HG03460 (cell line): Measurements from ENCODE around the gene HDAC4.
"Not testable (repeated sequence)": the region's sequence is repeated elsewhere in the genome, so short reads cannot be mapped to it uniquely, and the experiment has no call there.

ENCODE experiments used
- ATAC-seq: cut with Tn5 transposase; IDR thresholded peaks from one replicate; pipeline ENCODE4 v1.9.1; 2021; ENCODE audit not compliant: unreplicated experiment

HDAC4 gene

DNA sequence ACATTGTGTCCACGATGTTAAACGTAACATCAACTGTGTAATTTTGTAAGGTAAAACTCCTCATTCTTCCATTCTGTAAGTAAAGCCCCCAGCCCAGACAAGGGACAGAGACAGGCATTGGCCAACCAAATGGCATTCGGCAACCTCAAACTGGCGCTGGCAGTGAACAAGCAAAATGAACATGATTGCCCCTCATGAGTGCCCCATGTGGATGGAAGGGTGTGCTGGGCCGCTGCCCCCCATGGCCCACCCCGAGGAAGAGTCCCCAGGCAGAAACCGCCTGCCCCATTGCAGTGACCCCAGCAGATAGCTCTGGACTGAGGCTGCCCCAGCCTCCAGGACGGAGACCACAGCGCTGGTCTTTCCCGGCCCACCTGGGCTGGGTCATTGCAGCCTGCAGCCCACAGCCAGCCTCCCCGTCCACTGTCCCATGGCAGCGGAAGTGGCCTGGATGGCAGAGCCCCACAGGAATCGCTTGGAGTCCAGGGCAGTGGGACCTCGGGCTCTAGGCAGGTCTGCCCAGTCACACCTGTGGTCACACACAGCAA is 220.2 kb downstream of the HDAC4 start:
- no peak for ATAC-seq

DNA sequence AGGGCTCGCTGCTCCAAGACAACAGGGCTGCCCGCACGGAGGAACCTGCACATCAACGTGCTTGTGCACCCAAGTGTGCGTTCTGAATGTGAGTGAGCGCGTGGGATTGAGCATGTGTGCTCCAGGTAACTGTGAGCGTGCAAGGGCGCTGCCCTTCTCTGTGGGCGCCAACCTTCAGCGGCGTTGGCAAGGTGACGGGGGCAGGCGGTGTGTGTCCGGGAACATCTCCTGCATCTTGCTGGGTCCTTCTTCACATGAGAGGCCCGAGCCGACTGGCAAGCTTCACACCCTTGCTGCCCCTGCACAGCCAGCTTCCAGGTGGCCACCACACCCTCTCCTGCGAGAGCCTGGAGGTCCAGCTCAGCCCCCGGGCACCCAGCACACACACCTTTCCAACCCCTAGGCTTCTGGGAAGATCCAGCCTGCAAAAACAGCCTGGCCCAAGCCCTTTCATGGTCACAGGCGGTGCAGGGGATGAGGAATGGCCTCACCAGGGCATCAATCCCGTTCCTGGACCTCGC is 220.9 kb downstream of the HDAC4 start:
- ATAC-seq = no peak

DNA sequence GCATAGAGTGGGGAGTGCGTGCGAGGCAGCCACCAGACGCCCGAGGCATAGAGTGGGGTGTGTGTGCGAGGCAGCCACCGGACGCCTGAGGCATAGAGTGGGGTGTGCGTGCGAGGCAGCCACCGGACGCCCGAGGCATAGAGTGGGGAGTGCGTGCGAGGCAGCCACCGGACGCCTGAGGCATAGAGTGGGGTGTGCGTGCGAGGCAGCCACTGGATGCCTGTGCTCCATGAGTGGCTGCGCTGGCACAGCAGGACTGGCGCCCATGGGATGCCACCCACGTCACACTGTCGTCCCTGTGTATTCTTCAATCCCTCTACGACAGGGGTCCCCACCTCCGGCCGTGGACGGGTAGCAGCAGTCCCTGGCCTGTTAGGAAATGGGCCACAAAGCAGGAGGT is 221.9 kb downstream of the HDAC4 start:
- ATAC-seq = no peak

DNA sequence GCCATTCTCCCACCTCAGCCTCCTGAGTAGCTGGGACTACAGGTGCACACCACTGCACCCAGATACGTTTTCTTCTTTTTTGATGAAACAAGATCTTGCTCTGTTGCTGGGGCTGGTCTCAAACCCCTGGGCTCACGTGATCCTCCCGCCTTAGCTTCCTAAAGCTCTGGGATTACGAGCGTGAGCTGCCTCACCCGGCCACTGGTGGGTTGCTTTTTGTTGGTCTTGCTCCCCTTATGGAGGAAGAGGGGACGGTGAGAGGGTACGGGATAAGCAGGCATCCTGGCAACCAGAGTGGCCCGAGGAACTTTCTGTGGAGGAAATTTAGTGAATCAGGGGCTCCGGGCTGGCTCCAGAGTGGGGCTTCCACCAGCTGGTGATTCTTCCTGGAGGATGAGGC is 222.3 kb downstream of the HDAC4 start:
- no peak for ATAC-seq

DNA sequence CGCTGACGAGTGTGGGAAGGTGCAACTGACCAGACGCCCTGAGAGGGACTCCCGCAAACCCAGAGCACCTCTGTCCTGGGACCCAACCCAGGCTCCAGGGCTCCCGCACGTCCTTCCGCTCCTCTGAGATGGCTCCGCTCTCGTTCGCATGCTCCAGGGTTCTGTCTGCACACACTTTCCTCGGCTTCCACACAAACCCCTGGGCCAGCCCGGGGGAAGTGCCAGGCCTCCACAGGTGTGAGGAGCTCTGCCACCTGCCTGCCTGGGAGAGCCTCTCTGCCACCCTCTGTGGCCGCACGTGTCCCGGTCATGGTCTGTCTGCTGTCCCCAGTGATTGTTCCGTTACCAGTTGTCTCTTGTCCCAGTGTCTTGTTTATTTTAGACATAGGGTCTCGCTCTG is 222.9 kb downstream of the HDAC4 start:
- no peak for ATAC-seq

DNA sequence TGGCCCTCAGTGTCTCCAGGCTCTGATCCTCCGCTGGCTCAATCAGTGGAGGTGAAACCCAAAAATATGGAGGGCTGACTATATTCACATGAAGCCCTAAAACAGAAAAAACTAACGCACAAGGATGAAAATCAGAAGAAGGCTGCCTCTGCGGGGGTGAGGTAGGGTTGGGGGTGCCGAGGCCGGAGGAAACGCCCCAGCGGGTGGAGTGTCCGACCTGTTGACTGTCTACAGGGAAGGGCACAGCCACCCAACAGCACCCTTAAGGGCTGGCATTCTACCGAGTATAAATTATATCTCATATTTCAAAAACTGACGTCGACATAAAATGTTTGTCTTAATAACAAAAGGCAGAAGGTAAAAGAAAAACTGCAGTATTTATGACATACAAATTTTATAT is 223.5 kb downstream of the HDAC4 start:
- no peak for ATAC-seq

DNA sequence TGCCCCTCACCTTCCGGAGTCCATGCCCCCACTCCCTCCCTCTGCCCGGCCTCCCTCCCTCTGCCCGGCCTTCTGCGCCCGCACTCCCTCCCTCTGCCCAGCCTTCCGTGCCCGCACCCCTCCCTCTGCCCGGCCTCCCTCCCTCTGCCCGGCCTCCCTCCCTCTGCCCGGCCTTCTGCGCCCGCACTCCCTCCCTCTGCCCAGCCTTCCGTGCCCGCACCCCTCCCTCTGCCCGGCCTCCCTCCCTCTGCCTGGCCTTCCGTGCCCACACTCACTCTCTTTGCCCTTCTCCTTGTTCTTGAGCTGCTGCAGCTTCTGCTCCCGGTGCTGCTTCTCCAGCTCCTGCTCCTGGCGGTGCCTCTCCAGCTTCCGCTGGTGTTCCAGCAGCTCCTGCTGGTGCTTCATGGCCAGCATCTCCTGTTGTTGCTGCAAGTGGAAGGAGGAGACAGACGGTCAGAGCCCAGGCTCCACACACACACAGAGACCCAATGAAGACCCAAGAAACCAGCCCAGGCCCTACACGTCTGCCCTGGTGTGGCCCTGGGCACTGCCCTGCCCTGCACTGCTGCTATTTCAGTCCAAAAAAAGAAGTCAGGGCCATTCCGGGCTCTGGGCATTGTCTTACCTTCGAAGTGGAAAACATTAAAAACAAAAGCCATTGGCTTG is 224.5 kb downstream of the HDAC4 start:
- ATAC-seq = not testable (repeated sequence)

DNA sequence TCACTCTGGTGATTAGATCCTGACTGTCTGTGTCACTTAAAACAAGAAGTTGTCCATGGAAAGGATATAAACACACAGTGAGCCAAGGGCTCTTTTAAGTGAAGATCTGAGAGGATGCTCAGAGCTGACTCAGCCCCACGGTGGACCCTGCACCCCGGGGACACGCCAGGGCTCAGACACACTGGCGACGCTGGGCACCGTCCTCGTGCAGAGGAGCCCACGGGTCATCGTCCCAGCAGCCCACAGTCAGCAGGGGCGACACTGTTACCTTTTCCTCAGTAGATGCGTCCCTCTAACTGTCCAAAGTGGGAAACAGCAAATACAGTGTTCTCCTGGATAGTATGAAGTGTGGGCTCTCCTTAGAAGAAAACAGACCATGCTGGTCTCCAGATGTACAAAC is 225.6 kb downstream of the HDAC4 start:
- no peak for ATAC-seq

DNA sequence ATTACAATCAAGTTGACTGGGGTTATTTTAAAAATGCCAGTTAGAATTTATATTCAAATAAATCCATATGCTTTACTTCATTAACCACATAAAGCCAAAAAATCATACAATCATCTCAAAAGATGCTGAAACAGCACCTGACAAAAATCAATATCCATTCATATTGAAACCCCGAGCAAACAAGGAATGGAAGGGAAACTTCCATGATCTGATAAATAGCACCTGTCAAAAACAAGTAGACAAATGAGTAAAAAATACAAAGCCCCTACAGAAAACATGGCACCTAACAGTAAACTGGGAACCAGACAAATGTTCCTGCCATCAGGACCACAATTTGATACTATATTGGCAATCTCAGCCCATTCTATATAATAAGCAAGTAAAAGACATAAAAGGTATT is 227.5 kb downstream of the HDAC4 start:
- ATAC-seq = no peak

DNA sequence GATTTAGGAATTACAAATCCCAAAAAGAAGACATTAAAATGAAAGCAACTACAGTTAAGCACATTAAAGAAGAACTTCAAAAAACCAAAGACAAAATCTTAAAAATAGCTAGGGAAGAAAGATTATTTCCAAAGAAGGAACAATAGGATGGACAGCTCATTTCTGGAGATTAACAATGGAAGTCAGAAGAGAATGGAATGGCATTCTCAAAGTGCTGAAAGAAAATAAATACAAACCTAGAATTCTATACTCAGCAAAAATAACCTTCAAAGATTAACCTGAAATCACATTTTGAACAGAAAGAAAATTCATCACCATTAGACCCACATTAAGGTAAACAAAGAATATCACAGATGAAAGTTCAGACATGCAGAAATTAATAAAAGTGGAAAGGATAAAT is 229.2 kb downstream of the HDAC4 start:
- no peak for ATAC-seq

DNA sequence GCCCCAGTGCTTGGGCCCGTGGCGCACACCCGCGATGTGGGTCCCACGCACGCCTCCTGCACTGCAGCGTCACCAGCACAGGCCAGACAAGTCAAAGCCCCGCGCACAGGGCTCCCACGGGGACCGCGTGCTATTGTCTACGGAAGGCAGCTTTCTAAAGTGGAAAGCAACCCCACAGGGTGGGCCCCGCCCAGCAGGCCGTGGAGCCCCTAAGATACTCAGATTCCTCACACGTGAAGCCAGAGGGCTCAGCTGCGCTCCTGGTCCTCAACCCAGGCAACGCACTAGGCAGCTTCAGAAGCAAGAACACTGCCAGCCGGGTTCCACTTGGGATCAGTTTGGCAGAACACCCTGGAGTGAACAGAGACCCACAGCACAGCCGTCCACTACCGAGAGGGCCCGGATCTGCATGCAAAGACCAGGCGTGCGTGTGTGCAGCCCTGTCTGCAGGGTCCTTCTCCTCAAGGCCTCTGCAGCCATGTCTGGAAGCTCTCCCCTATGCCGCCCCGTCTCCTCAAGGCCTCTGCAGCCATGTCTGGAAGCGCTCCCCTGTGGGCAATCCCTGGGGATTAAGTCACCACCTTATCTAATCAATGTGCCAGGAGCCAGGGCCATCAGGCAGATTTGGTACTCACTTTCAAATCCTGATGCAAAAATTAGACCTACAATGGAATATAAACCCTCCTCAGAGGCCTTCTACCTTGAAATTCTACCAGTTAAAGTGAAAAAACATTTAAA is 231.3 kb downstream of the HDAC4 start:
- ATAC-seq = no peak

DNA sequence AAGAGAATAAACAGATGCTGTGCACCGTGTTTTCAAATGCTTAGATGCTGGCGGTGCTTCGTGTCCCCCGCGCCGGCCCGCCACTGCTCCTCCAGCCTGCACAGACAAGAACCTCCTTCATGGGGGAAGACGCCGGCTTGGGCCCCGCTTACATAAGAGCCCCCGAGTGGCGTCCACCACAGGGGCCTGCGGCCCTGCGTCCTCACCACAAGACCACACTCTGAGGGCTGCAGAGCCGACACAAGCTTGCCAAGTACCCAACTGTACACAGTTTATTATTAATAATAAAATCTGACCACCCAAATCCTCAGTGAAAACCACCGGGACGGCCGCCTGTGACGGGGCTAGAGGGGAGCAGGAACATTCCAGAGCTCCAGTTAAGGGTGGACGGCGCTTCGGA is 232.2 kb downstream of the HDAC4 start:
- ATAC-seq = no peak

DNA sequence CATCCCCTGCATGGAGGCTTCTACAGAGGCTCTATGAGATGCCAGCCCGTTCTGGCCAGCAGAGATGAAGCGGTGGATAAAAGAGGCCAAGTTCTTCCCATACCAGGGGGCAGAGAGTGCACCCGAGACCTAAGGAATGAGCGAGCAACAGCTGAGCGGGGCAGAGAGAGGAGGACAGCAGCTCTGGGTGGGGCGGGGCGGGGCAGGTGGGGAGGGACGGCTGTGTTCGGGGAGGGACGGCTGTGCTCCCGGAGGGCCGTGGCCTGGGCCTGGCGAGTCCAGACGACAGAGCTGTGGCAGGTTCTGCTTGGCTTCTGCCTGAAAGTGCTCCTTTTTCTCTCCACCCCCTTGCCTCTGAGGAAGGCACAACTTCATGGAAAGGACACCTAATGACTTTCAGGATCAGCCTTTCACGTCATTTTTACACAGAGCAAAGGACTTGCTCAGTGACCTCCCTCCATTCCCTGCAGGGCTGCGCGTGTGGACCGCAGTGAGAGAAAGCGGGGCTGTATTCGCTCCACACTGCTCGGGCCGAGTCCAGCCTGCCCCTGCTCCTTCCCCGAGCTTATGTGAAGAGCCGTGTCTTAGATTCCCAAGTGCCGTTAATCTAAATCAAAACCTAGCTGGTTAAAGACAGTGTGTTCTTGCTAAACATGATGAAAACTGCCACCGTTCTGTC is 232.9 kb downstream of the HDAC4 start:
- no peak for ATAC-seq

DNA sequence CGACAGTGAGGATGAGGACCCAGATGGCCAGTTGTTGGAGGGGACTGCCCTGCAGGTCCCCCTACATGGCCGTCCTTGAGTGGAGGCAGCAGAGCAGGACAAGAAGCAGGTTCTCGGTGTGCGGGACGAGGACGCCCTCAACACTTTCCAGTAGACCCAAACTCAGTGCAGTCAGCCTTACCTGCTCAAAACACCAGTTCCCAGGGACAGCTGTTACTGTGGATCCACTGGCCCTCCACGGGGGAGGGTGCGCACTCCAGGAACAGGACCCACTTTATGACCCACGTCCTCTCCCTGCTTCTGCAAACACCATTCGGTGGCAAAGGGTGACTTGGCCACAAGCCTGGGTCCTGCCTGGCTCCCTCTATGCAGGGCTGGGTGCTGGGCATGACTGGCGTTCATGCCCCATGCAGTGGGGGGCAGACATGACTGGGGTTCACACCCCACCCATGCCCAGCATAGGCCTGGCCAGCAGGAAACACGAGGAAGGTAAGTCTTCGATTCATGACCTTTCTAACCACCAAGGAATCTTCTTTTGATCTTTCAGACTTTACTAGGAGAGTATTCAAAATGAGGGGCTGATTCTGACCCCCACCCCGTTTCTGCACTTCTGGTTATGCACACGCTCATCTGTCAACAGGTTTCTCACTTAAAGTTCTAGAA is 233.7 kb downstream of the HDAC4 start:
- ATAC-seq = no peak

DNA sequence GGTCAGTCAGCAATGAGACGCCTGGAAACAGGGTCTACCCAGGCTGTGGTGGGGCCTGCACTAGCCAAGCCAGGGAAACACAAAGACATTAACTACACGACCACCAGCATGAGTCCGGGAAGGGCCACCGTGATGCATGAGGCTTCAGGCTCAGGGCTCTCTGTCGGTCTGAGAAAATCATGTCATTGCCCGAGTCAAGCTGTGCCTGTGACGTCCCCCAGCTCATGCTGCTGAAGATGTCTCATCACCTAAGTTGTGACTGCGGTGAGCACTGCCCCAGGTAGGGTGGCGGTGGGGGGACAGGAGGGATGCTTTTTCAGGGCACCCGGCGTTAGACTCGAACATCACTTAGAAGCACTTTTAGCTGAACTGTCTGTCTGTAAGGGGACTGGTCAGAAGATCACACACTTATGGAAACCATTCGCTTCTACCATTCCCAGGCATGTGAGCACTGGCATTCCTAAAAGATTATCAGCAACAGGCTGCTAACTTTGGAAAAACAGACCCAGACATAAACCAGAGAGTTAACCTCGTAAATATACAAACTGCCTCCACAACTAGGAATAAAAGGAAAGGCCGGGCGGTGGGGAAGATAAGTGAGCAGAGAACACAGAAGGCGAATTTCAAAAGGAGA is 234.5 kb downstream of the HDAC4 start:
- ATAC-seq = no peak

DNA sequence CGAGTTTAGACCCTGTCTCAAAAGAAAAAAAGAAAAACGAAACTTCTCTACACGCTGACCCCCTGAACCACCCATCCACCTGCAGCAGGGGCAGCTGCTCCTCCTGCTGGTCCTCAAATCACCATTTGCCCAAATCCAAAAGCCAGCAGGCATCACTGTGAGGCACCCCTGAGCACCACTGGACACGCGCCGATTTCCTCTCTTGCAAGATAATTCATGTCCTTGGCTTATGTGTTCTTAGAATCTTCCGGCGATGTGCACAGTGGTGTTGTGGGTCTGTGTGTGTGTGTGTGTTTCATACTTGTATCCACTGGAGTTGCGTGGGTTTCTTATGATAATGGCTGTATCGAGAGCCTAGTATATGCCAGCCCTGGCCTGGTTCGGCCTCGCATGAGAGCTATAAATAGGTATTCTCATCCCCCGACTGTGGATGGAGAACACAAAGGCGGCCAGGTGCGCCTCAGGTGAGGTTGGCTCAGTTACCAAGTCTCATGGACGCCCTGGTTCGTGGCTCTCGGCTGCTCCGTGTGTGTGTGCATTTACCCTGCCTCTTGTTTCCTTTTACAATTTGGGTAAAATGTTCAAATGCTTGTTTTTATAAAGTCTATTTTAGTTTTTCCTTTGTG is 235.5 kb downstream of the HDAC4 start:
- no peak for ATAC-seq

DNA sequence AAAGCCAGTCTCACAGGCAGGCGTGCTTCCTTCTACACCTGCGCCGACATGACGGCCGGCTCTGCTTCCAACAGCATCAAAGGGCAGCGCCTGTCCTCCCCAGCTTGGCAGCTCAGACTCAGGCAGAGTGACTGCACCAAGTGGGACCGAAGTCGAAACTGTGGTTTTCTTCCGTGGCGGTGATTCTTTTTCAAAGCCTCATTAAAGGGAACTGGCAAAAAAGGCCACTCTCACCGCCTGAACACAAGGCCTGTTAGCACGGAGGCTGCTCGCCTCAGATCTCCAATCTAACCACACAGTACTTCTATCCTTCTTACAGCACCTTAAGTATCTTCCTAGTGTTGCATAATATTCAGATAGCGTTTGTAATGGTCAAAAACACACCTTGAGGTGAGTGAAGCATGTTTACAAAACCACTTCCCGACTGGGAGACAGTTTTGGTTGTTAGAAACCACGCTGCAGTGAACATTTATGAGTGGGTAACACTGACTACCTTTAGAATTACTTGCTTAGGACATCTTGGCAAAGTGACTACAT is 236.4 kb downstream of the HDAC4 start:
- ATAC-seq = no peak

DNA sequence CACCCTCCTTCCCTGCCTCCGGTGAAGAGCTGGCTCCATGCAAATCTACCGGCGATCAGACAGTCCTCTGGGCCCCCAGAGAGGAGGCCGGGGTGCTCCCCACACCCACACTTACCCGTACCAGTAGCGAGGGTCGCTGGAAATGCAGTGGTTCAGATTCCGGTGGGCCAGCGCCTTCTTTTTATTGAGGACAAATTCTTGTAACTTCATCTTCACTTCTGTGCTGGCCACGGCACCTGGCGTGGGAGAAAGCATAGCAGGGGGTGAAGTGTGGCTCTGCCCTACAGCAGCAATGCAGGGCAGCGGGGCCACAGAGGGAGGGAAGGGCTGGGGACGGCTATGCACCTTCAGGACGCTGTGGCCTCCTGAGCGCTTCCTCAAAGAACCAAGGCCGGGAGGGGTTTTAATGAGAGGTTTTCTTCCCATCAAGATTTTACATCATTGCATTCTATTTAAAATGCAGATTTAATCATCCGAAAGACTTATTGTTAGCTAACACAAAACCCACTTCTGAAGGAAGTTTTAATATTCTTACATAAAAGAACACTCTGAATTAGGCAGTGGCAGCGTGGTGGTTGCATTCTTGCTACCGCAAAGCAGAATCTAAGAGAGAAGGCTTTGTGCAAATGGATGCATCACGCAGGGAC is 237.0 kb downstream of the HDAC4 start:
- ATAC-seq = no peak

DNA sequence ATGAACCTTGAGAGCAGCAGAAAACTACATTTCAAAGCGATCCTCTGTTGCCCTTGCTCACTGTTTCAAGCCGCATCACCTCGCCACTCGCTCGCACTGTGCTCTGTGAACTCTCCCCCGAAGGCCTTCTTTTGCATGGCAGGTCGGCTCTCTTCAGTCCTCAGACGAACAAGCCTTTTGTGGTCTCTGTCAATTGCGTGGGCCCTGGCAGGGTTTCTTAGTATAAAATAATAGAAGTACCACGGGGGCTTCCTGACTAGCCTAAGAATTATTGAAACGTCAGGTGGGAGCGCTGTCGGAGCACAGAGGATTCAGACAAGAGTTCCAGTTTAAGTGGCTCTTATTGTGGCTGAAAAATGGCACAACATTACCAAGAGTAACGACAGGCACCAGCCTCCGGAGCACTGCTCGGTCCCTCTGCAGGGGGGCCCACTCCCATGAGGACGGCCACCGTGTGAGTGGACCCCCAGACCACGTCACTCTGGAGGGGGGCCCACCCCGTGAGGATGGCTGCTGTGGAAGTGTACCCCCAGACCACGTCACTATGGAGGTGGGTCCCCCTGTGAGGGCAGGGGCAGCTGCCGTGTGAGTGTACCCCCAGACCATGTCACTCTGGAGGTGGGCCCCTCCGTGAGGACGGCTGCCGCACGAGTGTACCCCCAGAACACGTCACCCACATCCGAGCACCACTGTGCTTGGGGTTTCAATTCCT is 237.7 kb downstream of the HDAC4 start:
- no peak for ATAC-seq
